Lower lobe of right lung (tissue), 2 donors: ENCODE data around the gene KL. TPM values are rescaled to one million over a fixed set of nuclear protein-coding genes. Genes with fewer than 3 reads are reported as not detected.

Experiments
- ATAC-seq, 2 donors: fragments of 200-7000 bp; cut with Tn5 transposase; one replicate each; pipeline ENCODE4 v1.9.1; 2020 to 2022; ENCODE audit warnings: mild to moderate bottlenecking in 2 of 2, moderate library complexity in 2 of 2
- DNase-seq: peaks from one replicate; pipeline ENCODE4 v3.0.0-alpha.2; 2020
- H3K27ac ChIP-seq: fragments of 200-600 bp; one replicate; pipeline ENCODE4 v1.8.0; 2022
- H3K27me3 ChIP-seq: fragments of 200-600 bp; one replicate; pipeline ENCODE4 v1.8.0; 2022; ENCODE audit warnings: low read depth
- H3K36me3 ChIP-seq: fragments of 200-600 bp; one replicate; pipeline ENCODE4 v1.8.0; 2022; ENCODE audit warnings: mild to moderate bottlenecking
- H3K4me1 ChIP-seq: fragments of 200-600 bp; one replicate; pipeline ENCODE4 v1.8.0; 2022
- H3K4me3 ChIP-seq: fragments of 200-600 bp; one replicate; pipeline ENCODE4 v1.8.0; 2022; ENCODE audit warnings: mild to moderate bottlenecking
- H3K9me3 ChIP-seq: fragments of 200-600 bp; one replicate; pipeline ENCODE4 v1.8.0; 2022
- CTCF ChIP-seq: fragments of 200-600 bp; IDR thresholded peaks from one replicate; pipeline ENCODE4 v1.8.0; 2022; ENCODE audit warnings: antibody characterized with exemption, mild to moderate bottlenecking
- intact Hi-C: fragments of 100-400 bp; cut with DNase I; formaldehyde crosslinking; loops from one replicate; pipeline ENCODE4 v1.11.0; 2022
- total RNA-seq: library from RNA; stranded (reverse); fragmentation: NEBNext Ultra II Directional; extraction: Animal tissue kit (Norgen Biotek cat#: 25700); gene quantifications from one replicate; pipeline ENCODE4 v1.2.1, GENCODE V29; 2021
- donor health status: DM: no; HTN: yes; CAD: no; lungs with severe emphysema.

KL gene
- total RNA-seq, 1 donor from 2014 or later: 14.7 TPM

GRCh38 chr13:33034882-33035520 is 18.8 kb downstream of the KL start:
- Histone ChIP-seq H3K9me3 (no peaks in the 10 kb centered on the region), H3K4me3 (no peak overlapping the region), H3K27ac (no peak overlapping the region), H3K27me3 (no peaks in the 10 kb centered on the region), H3K4me1 (peaks cover 11% of the 10 kb centered on the region), H3K36me3 (no peaks in the 10 kb centered on the region)
- intact Hi-C loops: no loop called here
- no peak for TF ChIP-seq CTCF
- ATAC-seq (peak; percentile 50 to 54), DNase-seq (no peak)

- H3K27ac ChIP-seq: no peak overlapping the region
- H3K4me3 ChIP-seq: no peak overlapping the region
- no peaks in the 10 kb centered on the region for H3K9me3 ChIP-seq
- H3K27me3 ChIP-seq: no peaks in the 10 kb centered on the region
- H3K36me3 ChIP-seq: no peaks in the 10 kb centered on the region
- ATAC-seq (no peak), DNase-seq (no peak)
- no peak for TF ChIP-seq CTCF
- peaks cover 13% of the 10 kb centered on the region for H3K4me1 ChIP-seq
- intact Hi-C loops: no loop called here
These were observed 21.4 kb downstream of the KL start for GRCh38 chr13:33037673-33038072.

GRCh38 chr13:33040090-33040489 is 23.9 kb downstream of the KL start:
- peak in 1 of 2 donors; percentile 62 for ATAC-seq
- no peak for DNase-seq
- Histone ChIP-seq H3K36me3 (no peaks in the 10 kb centered on the region), H3K9me3 (no peaks in the 10 kb centered on the region), H3K27ac (no peak overlapping the region), H3K4me3 (no peak overlapping the region), H3K4me1 (peaks cover 9% of the 10 kb centered on the region), H3K27me3 (no peaks in the 10 kb centered on the region)
- TF ChIP-seq CTCF: no peak
- intact Hi-C loops: no loop called here

- Histone ChIP-seq H3K9me3 (no peaks in the 10 kb centered on the region), H3K4me1 (no peaks in the 10 kb centered on the region), H3K27ac (no peak overlapping the region), H3K27me3 (no peaks in the 10 kb centered on the region), H3K4me3 (no peak overlapping the region), H3K36me3 (no peaks in the 10 kb centered on the region)
- no peak for TF ChIP-seq CTCF
- intact Hi-C loops: no loop called here
- no peak for ATAC-seq
- no peak for DNase-seq
These were observed 29.8 kb downstream of the KL start for GRCh38 chr13:33045851-33046592.

- Histone ChIP-seq H3K4me1 (no peaks in the 10 kb centered on the region), H3K27me3 (no peaks in the 10 kb centered on the region), H3K4me3 (no peak overlapping the region), H3K27ac (no peak overlapping the region), H3K9me3 (no peaks in the 10 kb centered on the region), H3K36me3 (no peaks in the 10 kb centered on the region)
- no peak for DNase-seq
- ATAC-seq: no peak
- TF ChIP-seq CTCF: no peak
- intact Hi-C loops: no loop called here
These were observed 33.9 kb downstream of the KL start for GRCh38 chr13:33050161-33050560.
